VCaP (cell line): Measurements from ENCODE around the gene DNAI1.
A peak's percentile ranks its signal among the peaks of the same experiment; 100 is the strongest.

ENCODE experiments used
- H3K27ac ChIP-seq: fragments of 450-650 bp; 2 replicates; pipeline ENCODE4 v1.5.1; 2017
- TF ChIP-seq, protein P1 (sequence below): fragments of 450-650 bp; conservative IDR thresholded peaks from 2 replicates; pipeline ENCODE4 v1.5.1; 2017; ENCODE audit warnings: mild to moderate bottlenecking, moderate library complexity

Gene DNAI1

GRCh38 chr9:34452568-34452967 is 6.0 kb upstream of the DNAI1 start:
- no peak overlapping the region for H3K27ac ChIP-seq
- TF ChIP-seq, protein P1, sequence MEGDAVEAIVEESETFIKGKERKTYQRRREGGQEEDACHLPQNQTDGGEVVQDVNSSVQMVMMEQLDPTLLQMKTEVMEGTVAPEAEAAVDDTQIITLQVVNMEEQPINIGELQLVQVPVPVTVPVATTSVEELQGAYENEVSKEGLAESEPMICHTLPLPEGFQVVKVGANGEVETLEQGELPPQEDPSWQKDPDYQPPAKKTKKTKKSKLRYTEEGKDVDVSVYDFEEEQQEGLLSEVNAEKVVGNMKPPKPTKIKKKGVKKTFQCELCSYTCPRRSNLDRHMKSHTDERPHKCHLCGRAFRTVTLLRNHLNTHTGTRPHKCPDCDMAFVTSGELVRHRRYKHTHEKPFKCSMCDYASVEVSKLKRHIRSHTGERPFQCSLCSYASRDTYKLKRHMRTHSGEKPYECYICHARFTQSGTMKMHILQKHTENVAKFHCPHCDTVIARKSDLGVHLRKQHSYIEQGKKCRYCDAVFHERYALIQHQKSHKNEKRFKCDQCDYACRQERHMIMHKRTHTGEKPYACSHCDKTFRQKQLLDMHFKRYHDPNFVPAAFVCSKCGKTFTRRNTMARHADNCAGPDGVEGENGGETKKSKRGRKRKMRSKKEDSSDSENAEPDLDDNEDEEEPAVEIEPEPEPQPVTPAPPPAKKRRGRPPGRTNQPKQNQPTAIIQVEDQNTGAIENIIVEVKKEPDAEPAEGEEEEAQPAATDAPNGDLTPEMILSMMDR = no peak

- TF ChIP-seq, protein P1 = no peak
- no peak overlapping the region for H3K27ac ChIP-seq
Measured at GRCh38 chr9:34454571-34455065, 4.0 kb upstream of the DNAI1 start.

DNA sequence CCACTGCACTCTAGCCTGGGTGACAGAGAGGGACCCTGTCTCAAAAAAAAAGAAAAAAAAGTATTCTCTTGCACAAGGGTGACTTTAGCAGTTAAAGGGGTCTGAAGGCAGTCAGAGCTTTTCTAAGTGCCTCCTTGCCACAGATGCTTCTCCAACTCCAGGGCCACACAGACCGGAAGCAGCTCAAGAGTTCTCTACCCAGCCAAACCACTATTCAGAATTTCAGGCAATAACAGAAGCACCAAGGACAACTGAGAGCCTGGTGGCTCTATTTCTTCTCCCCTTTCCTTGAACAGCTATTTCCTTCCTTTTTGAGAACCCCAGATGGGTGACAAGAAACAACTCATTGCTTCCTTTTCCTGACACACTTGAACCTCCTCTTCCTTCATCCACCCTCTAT is 2.5 kb upstream of the DNAI1 start:
- TF ChIP-seq, protein P1 = no peak
- peak overlapping the region; percentile 84 for H3K27ac ChIP-seq

GRCh38 chr9:34456746-34457145 is 1.9 kb upstream of the DNAI1 start:
- peak overlapping the region; percentile 84 for H3K27ac ChIP-seq
- TF ChIP-seq, protein P1 = no peak

DNA sequence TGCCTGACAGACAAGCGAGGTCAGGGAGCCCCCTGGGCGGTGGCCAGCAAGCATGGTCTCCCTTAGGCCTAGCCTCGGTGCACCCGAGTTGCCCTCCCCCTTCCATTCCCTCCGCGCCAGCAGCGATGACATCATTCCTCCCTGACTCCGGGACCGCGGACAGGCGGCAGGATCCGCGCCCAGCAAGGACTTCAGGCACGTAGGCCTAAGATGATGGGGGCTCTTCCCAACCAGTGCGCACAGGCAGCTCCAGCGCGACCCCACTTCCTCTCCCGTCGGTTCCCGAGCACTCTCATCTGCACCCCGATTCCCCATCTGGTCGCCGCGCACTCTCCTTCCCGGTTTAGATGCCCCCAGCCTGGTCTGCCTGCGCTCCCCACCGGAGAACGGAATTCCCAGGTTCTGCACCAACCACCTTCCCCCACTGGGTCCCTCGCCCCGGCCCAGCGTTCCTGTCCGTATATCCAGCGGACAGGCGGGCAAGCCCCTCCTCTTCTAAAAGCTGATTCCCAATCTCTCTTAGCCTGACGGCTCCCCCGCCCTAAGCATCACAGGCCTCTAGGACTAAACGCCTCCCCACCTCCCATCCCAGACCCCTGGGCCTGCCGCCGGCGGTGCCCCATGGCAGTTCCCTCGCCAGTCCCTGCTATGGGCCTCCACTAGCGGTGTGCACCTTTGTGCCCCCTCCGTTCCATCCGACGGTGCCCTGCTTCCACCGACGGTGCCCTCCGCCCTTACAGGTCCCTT is 1.2 kb upstream of the DNAI1 start:
- peak overlapping the region; percentile 84 for H3K27ac ChIP-seq
- TF ChIP-seq, protein P1 = no peak

DNA sequence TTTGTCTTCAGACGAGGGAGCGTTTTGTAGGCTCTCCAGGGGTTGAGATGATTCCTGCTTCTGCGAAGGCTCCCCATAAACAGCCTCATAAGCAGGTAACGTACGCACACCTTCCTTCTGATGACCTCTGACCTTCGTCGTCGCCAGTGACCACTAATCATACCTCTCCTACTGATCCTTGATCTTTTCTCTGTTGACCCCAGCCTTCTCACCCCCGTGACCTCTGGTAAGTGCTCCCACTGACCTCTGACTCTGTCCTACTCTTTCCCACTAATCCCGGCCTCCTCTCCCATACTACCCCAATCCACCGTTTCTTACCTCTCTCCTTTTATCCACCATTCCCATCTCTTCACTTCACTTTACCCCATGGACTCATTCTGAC is 345 bp downstream of the DNAI1 start:
- H3K27ac ChIP-seq = peak overlapping the region; percentile 84; the same call in 1 of the 2 replicates

DNA sequence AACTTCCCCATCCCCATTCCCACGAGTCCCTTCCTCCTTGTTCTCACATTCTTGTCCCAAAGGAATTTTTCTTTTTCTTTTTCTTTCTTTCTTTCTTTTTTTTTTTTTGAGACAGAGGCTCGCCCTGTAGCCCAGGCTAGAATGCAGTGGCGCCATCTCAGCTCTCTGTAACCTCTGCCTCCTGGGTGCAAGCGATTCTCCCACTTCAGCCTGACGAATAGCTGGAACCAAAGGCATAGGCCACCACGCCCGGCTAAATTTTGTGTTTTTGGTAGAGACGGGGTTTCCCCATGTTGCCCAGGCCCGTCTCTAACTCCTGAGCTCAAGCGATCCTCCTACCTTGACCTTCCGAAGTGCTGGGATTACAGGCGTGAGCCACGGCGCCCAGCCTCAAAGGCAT is 751 bp downstream of the DNAI1 start:
- TF ChIP-seq, protein P1 = no peak
- no peak overlapping the region for H3K27ac ChIP-seq

More for the DNA sequence above, 345 bp downstream of the DNAI1 start:
- TF ChIP-seq, protein P1 = no peak
